CD4-positive, alpha-beta T cell treated with Interleukin-12 subunit alpha and Interleukin-12 subunit beta, for 1 hour (primary cell): ENCODE data around the gene CHCHD6.
A peak's percentile ranks its signal among the peaks of the same experiment; 100 is the strongest.

Experiments
- DNase-seq: peaks from one replicate; pipeline ENCODE4 v3.0.0-alpha.2; 2020

Gene CHCHD6

DNA sequence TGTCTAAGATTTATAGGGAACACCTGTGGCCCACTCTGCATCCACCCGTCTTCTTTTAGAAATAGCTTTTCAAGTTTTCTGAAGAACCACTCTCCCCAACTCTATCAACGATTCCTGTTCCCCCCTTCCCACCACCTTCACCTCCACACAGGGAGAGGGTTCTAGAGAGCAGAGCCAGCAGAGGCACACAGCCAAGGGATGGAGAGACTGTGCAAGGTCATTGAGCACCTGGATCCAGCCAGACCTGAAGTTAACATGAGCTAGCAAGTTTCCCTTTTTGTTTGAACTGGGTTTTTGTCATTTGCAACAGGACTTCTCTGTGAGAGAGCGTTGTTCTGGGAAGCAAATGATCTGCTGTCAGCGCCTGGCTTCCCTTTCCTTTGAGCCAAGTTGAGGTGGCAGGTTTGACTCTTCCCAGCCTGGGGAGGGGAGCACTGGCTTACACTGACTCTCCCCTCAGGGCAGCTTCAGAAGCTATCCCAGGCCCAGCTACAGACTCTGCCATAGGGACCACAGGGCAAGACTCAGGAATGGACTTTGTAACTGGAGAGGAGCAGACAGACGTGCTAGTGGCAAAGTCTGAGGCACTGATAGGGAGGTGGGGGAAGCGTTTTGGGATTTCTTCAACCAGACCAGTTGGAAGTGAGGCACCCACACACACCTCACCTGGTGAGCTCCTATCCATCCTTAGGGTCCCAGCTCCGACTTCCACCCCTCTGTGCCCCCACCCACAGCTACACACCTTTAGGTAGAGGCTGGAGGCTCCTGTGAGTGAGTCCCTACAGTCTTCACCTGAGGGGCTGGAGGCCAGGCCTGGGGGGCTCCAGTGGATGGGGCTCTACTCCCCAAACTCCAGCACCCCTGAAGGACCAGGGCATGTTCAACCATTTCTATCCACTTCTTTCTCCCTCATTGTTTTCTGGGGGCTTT, 259.5 kb downstream of the CHCHD6 start:
- DNase-seq: no peak

DNA sequence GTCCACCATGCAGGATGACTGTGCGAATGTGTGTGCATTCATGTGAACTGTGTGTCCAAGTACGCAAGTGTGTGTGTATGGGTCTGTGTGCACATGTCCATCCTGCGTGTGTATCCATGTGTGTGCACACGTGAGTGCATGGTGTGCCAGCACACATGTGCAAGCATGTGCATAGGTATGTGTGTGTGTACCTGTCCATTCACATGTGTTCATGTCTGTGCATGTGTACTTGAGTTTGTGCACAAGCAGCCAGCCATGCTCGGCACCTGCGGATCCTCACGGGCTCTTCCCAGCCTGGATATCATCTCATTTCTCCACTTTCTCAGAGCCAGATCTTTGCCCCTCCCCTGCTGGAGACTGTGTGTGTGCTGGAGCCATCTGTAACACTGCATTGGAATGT, 260.2 kb downstream of the CHCHD6 start:
- no peak for DNase-seq

DNA sequence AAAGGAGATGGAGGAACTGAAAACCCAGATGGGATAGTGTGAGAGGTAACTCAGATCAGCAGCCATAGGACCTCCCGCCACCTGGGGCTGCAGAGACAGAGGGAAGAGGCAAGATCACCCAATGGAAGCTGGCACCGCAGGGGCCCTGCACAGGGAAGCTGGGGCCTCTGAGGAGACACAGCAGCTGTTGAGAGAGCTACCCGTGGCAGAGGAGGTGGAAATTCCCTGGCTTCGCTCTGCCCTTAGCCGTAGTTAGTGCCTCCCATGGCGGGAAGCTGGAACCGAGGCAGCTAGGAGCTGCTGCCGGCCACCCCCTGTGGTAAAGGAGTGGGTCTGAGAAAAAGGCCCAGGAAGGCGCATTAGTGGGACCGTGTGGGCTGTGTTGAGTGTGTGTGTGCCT, 260.9 kb downstream of the CHCHD6 start:
- DNase-seq: no peak

DNA sequence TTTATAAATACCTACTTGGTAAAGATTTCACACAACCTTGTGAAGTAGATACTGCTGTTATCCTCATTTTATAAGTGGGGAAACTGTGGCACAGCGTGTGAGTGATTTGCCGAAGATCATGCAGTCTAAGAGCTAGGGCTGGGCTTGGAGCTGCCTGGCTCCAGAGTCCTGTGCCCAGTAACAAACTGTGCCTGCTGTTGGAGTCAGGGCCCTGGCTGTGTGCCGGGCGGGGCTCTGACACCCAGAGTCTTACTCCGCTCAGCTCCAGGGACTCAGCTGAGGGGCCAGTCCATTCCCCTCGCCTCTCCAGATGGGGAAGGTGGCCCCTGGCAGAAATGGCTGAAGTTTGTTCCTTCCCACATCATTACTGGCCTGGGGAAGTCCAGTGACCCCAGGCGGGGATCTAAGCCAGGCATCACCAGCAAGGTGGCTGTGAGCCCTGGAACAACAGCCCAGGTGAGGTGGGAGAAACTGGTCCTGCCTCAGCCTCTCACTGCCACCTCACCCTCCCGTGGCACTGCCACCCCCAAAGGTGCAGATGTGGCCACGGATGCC, 261.6 kb downstream of the CHCHD6 start:
- no peak for DNase-seq

DNA sequence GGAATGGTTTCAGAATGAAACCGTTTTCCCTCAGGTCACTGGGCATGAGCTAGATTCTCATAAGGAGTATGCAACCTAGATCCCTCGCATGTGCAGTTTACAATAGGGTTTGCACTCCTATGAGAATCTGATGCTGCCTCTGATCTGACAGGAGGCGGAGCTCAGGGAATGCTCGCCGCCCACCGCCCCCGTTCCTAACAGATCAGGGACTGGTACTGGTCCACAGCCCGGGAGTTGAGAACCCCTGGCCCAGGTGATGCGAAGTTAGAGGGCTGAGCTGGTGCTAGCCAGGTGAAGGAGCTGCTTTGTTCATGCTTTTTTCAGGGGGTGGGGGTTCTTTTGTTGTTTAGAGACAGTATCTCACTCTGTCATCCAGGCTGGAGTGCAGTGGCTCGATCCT, 263.3 kb downstream of the CHCHD6 start:
- DNase-seq: no peak

DNA sequence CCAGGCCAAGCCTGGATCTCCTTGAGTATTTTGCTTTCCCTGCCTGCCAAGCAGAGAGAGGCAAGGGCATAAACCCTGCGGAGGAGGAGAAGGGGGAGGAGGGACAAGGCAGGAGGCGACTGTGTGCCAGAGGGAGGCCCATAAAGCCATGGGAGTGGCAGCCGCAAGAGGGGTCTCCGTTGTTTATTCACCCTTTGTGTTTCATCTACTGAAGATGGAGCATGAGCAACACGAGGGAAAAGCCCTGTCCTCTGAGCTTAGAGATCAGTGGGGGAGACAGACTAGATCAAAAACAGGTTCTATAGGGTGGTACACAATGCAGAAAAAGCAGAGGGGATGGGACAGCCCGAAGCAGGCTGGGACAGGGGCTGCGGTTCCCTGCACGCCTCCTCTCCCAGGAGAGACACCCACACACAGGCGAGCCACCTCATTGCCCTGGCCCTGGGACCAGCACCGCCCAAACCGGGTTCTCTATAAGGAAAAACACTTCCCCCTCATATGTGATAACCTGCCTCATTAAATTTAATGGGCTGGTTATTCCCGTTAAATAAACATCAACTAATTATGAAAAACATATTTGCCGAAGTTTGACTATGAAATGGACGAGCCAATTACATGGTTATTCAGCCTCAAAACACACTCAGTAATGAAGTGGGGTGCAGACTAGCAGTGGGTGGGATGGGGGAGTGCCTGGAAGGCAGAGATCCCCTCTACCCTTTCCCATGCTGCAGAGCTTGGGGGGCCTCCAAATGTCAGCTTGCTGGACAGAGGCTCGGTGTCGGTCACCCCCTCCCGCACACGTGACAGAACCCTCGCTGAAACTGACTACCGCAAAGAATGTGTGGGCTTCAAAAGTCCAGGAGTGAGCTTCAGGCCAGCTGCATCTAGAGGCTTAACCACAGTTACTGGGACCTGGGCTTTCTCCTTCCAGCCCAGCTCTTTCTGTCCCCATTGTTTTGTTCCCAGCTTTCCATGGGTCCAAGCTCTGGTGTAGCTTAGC, 264.7 kb downstream of the CHCHD6 start:
- DNase-seq: no peak

DNA sequence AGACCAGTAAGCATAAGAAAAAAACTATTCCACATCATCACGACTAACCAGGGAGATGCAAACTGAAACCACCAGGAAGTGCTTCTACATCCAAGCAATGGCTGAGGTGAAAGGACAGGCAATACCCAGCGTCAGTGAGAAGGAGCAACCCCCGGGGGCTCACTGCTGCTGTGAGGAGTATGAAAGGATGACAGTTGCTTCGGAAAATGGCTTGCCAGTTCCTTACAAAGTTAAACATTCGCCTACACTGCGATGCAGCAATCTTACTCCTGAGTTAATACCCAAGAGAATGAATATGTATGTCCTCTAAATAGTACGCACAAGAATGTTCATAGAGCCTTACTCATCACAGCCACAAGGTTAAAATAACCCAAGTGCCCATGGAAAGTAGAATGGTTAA, 265.5 kb downstream of the CHCHD6 start:
- DNase-seq: no peak

DNA sequence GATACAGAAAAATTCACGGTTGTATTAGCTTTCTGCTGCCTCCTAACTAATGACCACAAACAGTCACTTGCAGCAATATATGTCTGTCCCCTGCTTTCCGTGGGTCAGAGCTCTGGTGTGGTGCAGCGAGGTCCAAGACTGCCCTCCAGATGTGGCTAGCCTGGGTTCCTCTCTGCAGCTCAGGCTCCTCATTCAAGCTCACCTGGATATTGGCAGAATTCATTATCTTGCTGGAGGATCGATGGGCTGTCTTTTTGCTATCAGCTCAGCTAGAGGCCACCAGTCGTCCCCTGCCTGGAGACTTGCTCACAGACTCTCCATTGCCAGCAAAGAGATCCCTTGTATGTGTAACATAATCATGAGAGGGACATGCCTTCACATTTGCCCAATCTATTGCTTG, 266.1 kb downstream of the CHCHD6 start:
- DNase-seq: no peak

DNA sequence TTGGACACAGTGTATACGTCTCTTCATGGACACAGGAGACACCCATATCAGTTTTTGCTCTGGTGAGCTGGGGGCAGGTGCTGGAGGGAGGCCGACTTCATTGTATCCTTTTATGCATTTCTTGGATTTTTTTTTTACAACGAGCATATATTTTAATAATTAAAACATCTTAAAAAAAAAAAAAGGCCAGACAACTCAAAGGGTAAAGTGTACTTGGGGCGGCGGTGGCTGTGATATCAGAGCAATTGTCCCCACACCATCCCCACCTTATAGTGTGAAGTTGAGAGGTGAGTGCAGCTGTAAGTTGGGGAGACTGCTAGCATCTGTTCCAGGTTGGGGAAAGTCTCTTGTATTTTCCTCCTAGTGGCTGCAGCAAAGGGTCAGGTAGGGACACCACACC, 266.9 kb downstream of the CHCHD6 start:
- no peak for DNase-seq

DNA sequence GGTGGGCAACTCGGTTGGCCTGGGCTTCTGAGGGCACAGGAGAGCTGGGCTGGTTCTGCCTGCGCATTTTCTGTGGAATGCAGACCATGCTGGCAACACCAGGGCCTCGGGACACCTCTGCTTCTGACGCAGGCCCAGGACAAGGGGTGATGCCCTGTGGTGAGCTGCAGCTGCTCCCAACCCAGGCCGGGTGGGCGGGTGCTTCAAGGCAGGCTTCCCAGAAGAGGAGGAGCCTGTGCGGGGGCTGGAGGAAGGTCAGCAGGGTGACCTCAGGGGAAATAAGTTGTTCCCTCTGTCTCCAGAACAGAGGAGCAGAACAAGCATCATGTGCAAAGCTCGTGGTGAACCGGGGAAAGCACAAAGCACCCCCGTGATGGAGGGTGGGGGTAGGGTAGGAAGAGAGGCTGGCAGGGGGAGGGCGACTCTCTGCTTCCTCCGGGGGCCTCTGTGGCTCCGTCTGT, 267.9 kb downstream of the CHCHD6 start:
- no peak for DNase-seq

DNA sequence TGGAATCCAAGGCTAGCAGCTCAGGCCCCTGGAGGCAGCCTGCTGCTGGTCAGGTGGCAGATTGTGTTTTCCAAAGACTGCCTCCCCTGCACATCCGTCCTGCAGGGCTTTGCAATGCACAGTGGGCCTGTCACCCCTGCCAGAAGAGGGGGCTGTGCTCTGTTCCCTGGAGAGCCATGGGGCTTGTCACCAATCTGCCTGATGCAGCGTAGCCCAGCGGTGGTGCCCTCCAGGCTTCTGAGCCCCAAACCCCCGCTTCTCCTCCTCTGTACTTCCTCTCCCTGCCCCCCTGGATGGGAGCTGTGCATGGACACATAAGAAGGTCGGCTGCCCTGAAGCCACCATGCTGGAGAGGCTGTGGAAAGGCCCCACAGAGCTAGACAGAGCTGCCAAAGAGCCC, 268.8 kb downstream of the CHCHD6 start:
- no peak for DNase-seq

DNA sequence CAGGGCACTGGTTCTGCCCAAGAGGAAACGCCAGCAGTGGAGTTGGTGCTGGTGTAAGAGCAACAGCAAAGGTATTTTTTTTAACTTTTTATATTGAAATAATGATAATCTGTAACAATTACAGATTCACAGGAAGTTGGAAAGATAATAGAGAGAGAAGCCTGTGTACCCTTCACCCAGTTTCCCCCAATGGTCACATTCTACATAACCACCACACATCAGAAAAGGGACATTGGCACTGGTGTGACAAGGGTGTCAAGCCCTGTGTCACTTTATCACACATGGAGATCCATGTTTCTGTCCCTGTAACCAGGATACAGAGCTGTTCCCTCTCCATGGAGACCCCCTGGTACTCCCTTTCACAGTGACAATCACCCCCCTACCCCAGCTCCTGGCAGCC, 269.8 kb downstream of the CHCHD6 start:
- DNase-seq: no peak

DNA sequence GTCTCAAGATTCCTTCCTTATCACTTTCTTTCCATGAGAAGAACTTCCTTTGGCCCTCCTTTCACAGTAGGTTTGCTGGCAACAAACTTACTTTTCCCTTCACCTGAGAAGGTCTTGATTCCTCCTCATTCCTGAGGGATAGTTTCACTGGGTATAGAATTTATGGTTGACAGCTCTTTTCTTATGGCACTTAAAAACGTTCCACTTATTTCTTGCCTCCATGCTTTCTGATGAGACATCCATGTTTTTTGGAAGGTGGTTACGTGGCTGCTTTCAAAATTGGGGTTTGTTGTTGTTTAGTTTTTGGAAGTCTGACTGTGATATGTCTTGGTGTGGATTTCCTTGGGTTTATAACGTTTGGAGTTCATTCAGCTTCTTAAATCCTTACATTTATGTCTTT, 270.7 kb downstream of the CHCHD6 start:
- DNase-seq: no peak

DNA sequence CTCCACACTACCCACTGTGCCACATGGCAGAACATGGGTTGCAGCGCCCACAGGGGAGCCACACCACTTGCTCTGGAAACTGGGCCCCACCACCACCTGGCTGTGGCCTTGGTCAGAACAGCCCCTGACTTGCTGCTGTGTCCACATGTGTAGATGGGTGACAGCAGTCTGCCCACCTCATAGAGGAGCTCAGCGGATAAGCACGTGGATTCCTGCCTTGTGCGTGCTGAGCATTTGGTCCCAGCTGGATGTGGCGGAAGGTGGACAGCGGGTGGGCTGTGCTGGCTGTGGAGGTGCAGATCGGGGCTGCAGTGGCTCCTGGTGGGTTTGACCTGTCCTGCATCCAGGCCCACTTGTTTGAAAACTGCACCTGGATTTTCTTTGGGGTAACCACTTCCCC, 272.9 kb downstream of the CHCHD6 start:
- DNase-seq: no peak

DNA sequence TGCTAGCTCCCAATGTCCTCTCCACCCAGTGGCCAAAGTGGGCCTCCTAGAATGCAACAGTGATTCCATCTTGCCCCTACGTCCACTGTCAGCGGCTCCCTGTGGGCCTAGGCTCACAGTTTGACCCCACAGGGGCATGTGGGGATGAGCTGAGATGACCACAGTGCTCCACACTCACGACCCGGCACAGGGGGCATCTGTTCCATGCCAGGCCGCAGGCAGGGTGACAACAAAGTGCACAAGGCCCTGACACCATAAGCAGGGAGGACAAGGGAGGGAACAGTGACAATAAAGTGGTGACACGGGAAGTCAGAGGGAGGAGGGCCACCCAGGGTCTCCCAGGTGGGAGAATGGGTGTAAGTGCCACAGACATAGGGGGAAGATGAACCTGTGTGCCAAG, 273.8 kb downstream of the CHCHD6 start:
- DNase-seq: no peak

DNA sequence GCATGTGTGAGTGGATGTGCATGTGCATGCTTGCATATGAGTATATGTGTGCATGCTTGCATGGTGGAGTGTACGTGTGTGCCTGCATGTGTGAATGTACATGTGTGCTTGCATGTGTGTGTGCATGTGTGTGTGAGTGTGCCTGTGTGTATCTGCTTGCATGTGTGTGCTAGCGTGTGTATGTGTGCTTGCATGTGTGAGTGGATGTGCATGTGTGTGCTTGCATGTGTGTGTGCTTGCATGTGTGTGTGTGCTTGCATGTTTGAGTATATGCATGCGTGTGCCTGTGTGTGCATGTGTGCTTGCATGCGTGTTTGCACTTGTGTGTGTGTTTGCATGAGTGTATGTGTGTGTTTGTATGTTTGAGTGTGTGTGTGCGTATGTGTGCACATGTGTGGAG, 274.3 kb downstream of the CHCHD6 start:
- DNase-seq: no peak

DNA sequence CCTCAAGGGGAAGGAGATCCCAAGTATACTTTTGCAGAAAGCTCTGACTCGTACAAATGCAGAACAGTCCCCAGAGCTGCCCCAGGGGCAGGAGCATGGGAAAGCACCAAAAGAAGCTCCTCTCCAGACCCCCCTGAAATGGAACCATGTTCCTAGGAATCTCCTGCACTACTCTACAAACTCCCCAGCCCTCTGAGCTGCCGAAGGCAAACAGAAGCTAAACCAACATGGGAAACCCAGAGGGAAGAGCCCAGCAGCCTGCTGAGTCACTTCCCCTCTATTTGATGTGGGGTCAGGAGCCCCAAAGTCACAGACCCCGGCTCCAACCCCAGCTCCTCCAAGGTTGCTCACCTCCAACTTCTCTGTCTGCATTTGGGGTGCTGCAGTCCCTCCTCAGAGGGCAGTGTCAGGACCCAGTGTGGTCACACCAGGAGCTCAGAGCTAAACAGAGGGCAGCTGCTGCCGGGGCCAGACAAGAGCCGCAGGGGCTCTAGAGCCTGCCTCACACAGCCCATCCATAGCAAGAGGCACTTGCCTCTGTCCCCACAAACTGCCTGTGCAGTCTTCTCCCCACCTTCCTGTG, 275.1 kb downstream of the CHCHD6 start:
- no peak for DNase-seq

DNA sequence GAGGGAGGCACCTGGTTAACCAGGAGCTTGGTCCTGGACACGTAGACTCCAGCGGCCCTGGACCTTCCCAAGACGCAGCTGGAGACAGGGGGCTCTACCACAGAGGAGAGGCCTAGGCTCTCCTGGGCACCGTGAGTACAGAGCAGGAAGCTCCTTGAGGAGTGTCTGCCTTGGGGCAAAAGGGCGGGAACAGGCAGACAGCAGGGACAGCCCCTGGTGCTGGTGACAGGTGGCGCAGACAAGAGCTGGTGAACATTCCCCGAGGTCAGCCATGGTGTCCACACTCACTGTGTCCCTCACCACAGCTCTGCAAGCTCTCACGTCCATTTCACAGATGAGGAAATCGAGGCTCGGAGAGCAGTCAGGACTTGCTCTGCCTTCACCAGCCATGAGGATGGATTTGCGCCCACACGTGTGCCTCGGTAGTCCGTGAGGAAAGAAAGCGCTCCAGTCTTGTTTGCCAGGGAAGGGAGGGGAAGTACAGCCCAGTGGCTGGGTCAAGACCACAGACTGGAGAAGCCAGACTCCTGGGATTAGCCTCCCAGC, 276.3 kb downstream of the CHCHD6 start:
- DNase-seq: no peak

DNA sequence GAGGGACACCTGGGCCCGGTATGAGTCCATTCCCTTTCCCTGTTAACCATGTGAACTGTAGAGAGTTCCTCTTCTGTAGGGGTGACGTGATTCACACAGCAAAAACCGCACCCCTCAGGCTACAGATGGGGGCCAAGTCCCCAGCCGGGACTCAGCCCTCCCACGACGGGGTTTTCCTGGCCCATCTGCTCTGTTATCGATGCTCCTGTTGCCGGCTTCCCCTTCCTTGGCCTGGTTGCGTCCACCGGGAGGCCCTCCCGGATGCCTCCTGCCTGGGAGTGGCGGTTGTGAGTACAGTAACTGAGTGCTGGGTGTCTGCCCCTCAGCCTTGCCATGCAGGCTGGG, 278.1 kb downstream of the CHCHD6 start:
- peak; percentile 76 for DNase-seq

DNA sequence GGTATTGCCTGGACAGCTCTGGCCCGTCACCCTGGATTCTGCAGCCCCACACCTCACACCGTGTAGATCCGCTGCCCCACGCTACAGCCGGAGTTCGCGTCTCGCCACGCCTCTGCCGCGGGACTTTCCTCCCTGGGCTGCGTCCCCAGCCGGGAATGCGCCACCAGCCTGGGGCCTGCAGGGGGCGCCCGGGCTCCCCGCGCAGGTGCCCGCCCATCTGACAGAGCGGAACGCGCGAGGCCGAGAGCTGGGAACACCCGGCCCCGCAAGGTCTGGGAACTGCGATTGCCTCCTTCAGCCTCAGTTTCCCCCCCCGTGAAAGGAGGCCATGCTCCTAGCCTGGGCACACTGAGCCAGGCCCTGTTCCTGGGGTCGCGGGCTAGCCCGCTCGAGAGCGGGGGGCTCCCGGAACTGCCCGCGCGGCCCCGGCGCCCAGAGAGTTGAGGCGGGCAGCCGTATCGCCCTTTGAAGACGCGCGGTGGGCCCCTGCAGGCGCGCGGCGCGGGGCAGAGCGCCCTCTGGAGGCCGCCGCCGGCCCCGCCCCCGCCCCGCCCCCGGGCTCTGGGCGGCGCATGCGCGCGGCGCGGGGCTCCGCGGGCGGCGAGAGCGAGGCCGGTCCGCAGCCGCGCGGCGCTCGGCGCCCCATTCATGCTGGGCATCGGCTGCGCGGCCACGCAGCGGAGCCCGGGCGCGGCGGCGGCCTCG, 278.6 kb downstream of the CHCHD6 start, which contains the start of gene PLXNA1:
PLXNA1 (plus strand) TSS at position 645 of the 705 bp plus-strand sequence. CDS start 5,479 bp downstream, outside the sequence.
- peak; percentile 93 for DNase-seq

DNA sequence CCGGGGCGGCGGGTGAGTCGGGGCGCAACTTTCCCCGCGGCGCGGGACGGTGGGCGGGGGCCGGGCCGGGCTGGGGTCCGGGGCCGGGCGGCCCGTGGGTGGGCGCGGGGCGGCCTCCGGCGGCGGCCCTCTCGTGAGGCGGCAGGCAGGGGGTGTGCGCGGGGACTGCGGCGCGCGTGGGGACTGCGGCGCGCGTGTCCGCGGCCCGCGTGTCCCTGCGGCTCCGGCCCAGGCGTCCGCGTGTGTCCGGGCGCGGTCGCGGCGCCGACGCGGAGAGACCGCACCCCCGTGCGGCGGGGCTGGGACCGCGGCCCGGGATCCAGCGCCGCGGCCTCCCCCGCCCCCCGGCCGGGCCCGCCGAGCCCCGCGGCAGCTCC, 279.2 kb downstream of the CHCHD6 start:
- DNase-seq: peak; percentile 16
